Colonic mucosa (tissue), 4 donors: Measurements from ENCODE around the gene HLCS. TPM values are rescaled to one million over a fixed set of nuclear protein-coding genes. Genes with fewer than 3 reads are reported as not detected.

Experiments
- DNase-seq: peaks from one replicate; pipeline ENCODE4 v3.0.0-alpha.2; 2020
- H3K27ac ChIP-seq: fragments of 200-600 bp; one replicate; pipeline ENCODE4 v1.8.0; 2021
- H3K27me3 ChIP-seq: fragments of 200-600 bp; one replicate; pipeline ENCODE4 v1.8.0; 2021
- H3K36me3 ChIP-seq: fragments of 200-600 bp; one replicate; pipeline ENCODE4 v1.8.0; 2021
- H3K4me1 ChIP-seq: fragments of 200-600 bp; one replicate; pipeline ENCODE4 v1.8.0; 2021; ENCODE audit warnings: mild to moderate bottlenecking
- H3K4me3 ChIP-seq: fragments of 200-600 bp; one replicate; pipeline ENCODE4 v1.8.0; 2021
- H3K9ac ChIP-seq, 2 donors: one replicate each; pipeline ENCODE4 v1.7.0; 2013; ENCODE audit warnings: control low read depth in 2 of 2, low read depth in 2 of 2, low read length in 2 of 2
- H3K9me3 ChIP-seq: fragments of 200-600 bp; one replicate; pipeline ENCODE4 v1.8.0; 2021
- CTCF ChIP-seq: fragments of 200-600 bp; IDR thresholded peaks from one replicate; pipeline ENCODE4 v1.8.0; 2022; ENCODE audit warnings: antibody characterized with exemption, mild to moderate bottlenecking
- intact Hi-C: fragments of 100-400 bp; cut with DNase I; formaldehyde crosslinking; loops from one replicate; pipeline ENCODE4 v1.14.1; 2022
- total RNA-seq, 2 donors: library from RNA; stranded (reverse); fragmentation: NEBNext Ultra II Directional in 1 of 2; extraction: Animal tissue kit (Norgen Biotek cat#: 25700) in 1 of 2; gene quantifications; one replicate each; pipeline ENCODE4 v1.2.1, GENCODE V29; 2021
- donor health status: healthy.
- donor health status: DM: no; HTN: no; CAD: no.
- donor health status: DM: no; HTN: no; CAD: no.

The HLCS gene
- total RNA-seq, 2 donors from 2014 or later, result 10.8 to 11.4 TPM

GRCh38 chr21:36856643-36857042 lies 109.8 kb downstream of the HLCS start:
- Histone ChIP-seq H3K36me3 (no peaks in the 10 kb centered on the region), H3K4me1 (no peaks in the 10 kb centered on the region), H3K27me3 (no peaks in the 10 kb centered on the region), H3K9ac (no peak overlapping the region), H3K9me3 (no peaks in the 10 kb centered on the region), H3K27ac (no peak overlapping the region), H3K4me3 (no peak overlapping the region)
- TF ChIP-seq CTCF, result no peak
- DNase-seq, result no peak
- intact Hi-C loops, result loop anchor here (10.0 kb wide), 2 partner anchors 112 to 222 kb away; no protein-coding TSS in a partner anchor

- intact Hi-C loops, result loop anchor here (10.0 kb wide), 2 partner anchors 110 to 220 kb away; no protein-coding TSS in a partner anchor
- Histone ChIP-seq H3K9ac (no peak overlapping the region), H3K27me3 (no peaks in the 10 kb centered on the region), H3K36me3 (no peaks in the 10 kb centered on the region), H3K9me3 (no peaks in the 10 kb centered on the region), H3K27ac (no peak overlapping the region), H3K4me1 (no peaks in the 10 kb centered on the region), H3K4me3 (no peak overlapping the region)
- peak; percentile 52 for TF ChIP-seq CTCF
- DNase-seq, result peak; percentile 53
These were observed 112.1 kb downstream of the HLCS start for GRCh38 chr21:36854391-36854790.

GRCh38 chr21:36852864-36853263 lies 113.6 kb downstream of the HLCS start:
- H3K9me3 ChIP-seq, result no peaks in the 10 kb centered on the region
- no peak for DNase-seq
- H3K4me1 ChIP-seq, result no peaks in the 10 kb centered on the region
- H3K27me3 ChIP-seq, result no peaks in the 10 kb centered on the region
- no peak overlapping the region for H3K9ac ChIP-seq
- H3K36me3 ChIP-seq, result no peaks in the 10 kb centered on the region
- TF ChIP-seq CTCF, result no peak
- no peak overlapping the region for H3K4me3 ChIP-seq
- H3K27ac ChIP-seq, result no peak overlapping the region
- intact Hi-C loops, result loop anchor here (10.0 kb wide), 2 partner anchors 108 to 218 kb away; no protein-coding TSS in a partner anchor

GRCh38 chr21:36852293-36852692 lies 114.2 kb downstream of the HLCS start:
- Histone ChIP-seq H3K27ac (no peak overlapping the region), H3K9ac (no peak overlapping the region), H3K4me1 (no peaks in the 10 kb centered on the region), H3K4me3 (no peak overlapping the region), H3K36me3 (no peaks in the 10 kb centered on the region), H3K9me3 (no peaks in the 10 kb centered on the region), H3K27me3 (no peaks in the 10 kb centered on the region)
- no peak for TF ChIP-seq CTCF
- intact Hi-C loops, result loop anchor here (10.0 kb wide), 2 partner anchors 107 to 217 kb away; no protein-coding TSS in a partner anchor
- no peak for DNase-seq

GRCh38 chr21:36851121-36851520 lies 115.3 kb downstream of the HLCS start:
- Histone ChIP-seq H3K4me1 (no peaks in the 10 kb centered on the region), H3K36me3 (no peaks in the 10 kb centered on the region), H3K27me3 (no peaks in the 10 kb centered on the region), H3K27ac (no peak overlapping the region), H3K9ac (no peak overlapping the region), H3K4me3 (no peak overlapping the region), H3K9me3 (no peaks in the 10 kb centered on the region)
- DNase-seq, result no peak
- intact Hi-C loops, result loop anchor here (10.0 kb wide), 2 partner anchors 106 to 216 kb away; no protein-coding TSS in a partner anchor
- no peak for TF ChIP-seq CTCF
